Measurements from ENCODE around the gene USF2. TPM values are rescaled to one million over a fixed set of nuclear protein-coding genes. Genes with fewer than 3 reads are reported as not detected.

The USF2 gene
- total and polyA plus RNA-seq, 10 of the 15 experiments (the other 5 are each of a cell fraction or from before 2014, with no cell fraction given) = 0.56 to 157 (median 65.5) TPM

- TF ChIP-seq SMAD1 (IDR thresholded peaks at IDR 0.05; ENCODE audit: low read depth, partially characterized antibody) (no peak), ZZZ3 (IDR thresholded peaks at IDR 0.05; ENCODE audit: control insufficient read depth, insufficient read length, low read depth) (no peak), TCF3 (IDR thresholded peaks at IDR 0.05; ENCODE audit: borderline replicate concordance, insufficient read depth, low read depth, low read length) (no peak)
Observed at GRCh38 chr19:35274323-35274722, 5.6 kb downstream of the USF2 start (continued).

DNA sequence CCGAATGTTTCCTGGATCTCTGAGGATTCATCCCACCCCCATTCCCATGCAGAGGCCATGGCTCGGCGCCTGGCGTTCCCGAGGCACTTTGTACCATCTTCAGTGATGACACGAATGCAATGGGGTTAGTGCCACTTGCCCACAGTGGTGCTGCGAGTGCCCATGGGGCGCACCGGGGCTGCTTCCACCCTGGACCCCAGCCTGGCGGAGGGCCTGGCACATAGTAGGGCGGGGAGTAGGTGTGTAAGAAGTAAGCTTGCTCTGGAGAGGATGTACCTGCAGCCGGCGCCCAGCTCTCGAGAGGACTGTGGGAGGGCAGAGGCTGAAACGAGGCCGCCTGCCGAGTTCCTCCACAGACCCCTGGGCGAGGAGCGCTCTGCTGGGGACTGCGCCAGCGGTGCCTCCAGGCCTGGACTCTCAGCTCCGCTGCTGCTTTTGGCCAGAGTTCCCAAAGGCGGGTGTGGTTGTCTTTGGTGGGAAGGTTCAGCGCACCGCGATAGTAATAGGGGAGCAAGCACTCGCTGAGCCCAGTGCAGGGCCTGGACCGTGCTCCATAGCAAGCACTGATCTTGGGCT, 8.0 kb downstream of the USF2 start:
- ChIA-PET CTCF (interaction anchor here (1.5 kb wide), 1 partner anchor 234 kb away, joined by 5 read pairs; no protein-coding TSS in a partner anchor), SMC1A (ENCODE audit: uncharacterized antibody, unreplicated experiment) (no interaction called here), POLR2A (no interaction called here), RAD21 (ENCODE audit: unreplicated experiment) (no interaction called here)
- Histone ChIP-seq H3K4me1 (ENCODE audit: control insufficient read depth, insufficient read depth, low read length) (peaks cover 13% of the 10 kb centered on the region), H3K4me3 (no peak overlapping the region), H3K4me2 (ENCODE audit: control insufficient read depth, insufficient read depth) (no peak overlapping the region), H3K36me3 (ENCODE audit: control insufficient read depth in 2 of 2, insufficient read depth in 2 of 2, low read length in 1 of 2) (peaks cover 7 to 9% of the 10 kb centered on the region in 2 experiments), H3K79me2 (ENCODE audit: control insufficient read depth, insufficient read depth, low read length) (no peaks in the 10 kb centered on the region), H2AFZ (ENCODE audit: control insufficient read depth, low read depth, low read length) (no peak overlapping the region), H3K27ac (ENCODE audit: control insufficient read depth, insufficient read depth) (no peak overlapping the region), H4K20me1 (ENCODE audit: control insufficient read depth, insufficient read depth) (no peaks in the 10 kb centered on the region), H3K9me3 (replicated peaks; ENCODE audit: control insufficient read depth, insufficient read depth, low read length) (no peaks in the 10 kb centered on the region), H3K27me3 (replicated peaks in 1 of 2; ENCODE audit: control insufficient read depth in 2 of 2, insufficient read depth in 2 of 2, low read length in 1 of 2) (no peaks in the 10 kb centered on the region), H3K9ac (ENCODE audit: control insufficient read depth, insufficient read depth, low read length) (no peak overlapping the region)
- no TSS peak for BruUV-seq (replicated peaks)
- TF ChIP-seq POLR2A (IDR thresholded peaks at IDR 0.05; ENCODE audit: low read depth, low read length) (no peak), POLR2AphosphoS5 (IDR thresholded peaks at IDR 0.05; ENCODE audit: low read length) (0 out of 2 replicates have a peak, but pooled peaks have one; percentile 5), NFXL1 (IDR thresholded peaks at IDR 0.05; ENCODE audit: borderline replicate concordance) (no peak)
- WGBS (ENCODE audit: insufficient coverage, insufficient replicate concordance, low lambda C conversion rate, missing lambda C conversion rate) = 97% methylated on average over 28 of the region's 28 CpGs
- in situ Hi-C loops (cut with MboI) = no loop called here
- intact Hi-C loops (cut with micrococcal nuclease; ENCODE audit: unreplicated experiment) = no loop called here
- no peak for DNase-seq (ENCODE audit: low read depth, low spot score)
- ATAC-seq = no peak
- no peak for FAIRE-seq
